WTC11 (cell line): ENCODE results near the gene GABARAPL1.

Experiments used
- ATF3 ChIP-seq: sonication (generic); formaldehyde crosslinking; conservative IDR thresholded peaks from 2 replicates; pipeline ENCODE4 v1.8.1; 2022; ENCODE audit warnings: mild to moderate bottlenecking, missing genetic modification reagents
- ATF6 ChIP-seq: sonication (generic); formaldehyde crosslinking; IDR thresholded peaks from 2 replicates; pipeline ENCODE4 v1.8.1; 2023; ENCODE audit warnings: mild to moderate bottlenecking, missing genetic modification reagents
- CBFB ChIP-seq: sonication (generic); formaldehyde crosslinking; IDR thresholded peaks from 2 replicates; pipeline ENCODE4 v1.8.1; 2022; ENCODE audit warnings: mild to moderate bottlenecking, low read depth, missing genetic modification reagents
- CREM ChIP-seq: sonication (generic); formaldehyde crosslinking; IDR thresholded peaks from 2 replicates; pipeline ENCODE4 v1.8.1; 2022; ENCODE audit warnings: mild to moderate bottlenecking, missing genetic modification reagents, moderate library complexity
- CTCF ChIP-seq: fragments of 200-600 bp; IDR thresholded peaks from 2 replicates; pipeline ENCODE4 v1.8.0; 2022; ENCODE audit warnings: antibody characterized with exemption
- ESRRA ChIP-seq: sonication (generic); formaldehyde crosslinking; IDR thresholded peaks from 2 replicates; pipeline ENCODE4 v1.8.1; 2022; ENCODE audit warnings: mild to moderate bottlenecking, missing genetic modification reagents, borderline replicate concordance
- IRF1 ChIP-seq: sonication (generic); formaldehyde crosslinking; IDR thresholded peaks from 2 replicates; pipeline ENCODE4 v1.8.0; 2023; ENCODE audit warnings: missing genetic modification reagents
- NR1H2 ChIP-seq: sonication (generic); formaldehyde crosslinking; IDR thresholded peaks from 2 replicates; pipeline ENCODE4 v1.9.0; 2021; ENCODE audit warnings: mild to moderate bottlenecking, moderate library complexity, missing genetic modification reagents
- NR2C2 ChIP-seq: sonication (generic); formaldehyde crosslinking; IDR thresholded peaks from 2 replicates; pipeline ENCODE4 v1.8.0; 2022; ENCODE audit warnings: mild to moderate bottlenecking, missing genetic modification reagents
- RORB ChIP-seq: fragments of 250-450 bp; sonication (Bioruptor Pico); IDR thresholded peaks from 2 replicates; pipeline ENCODE4 v1.9.0; 2021; ENCODE audit warnings: mild to moderate bottlenecking
- SMAD3 ChIP-seq: sonication (generic); formaldehyde crosslinking; IDR thresholded peaks from 2 replicates; pipeline ENCODE4 v1.8.0; 2022; ENCODE audit warnings: missing genetic modification reagents, mild to moderate bottlenecking, borderline replicate concordance
- TEAD1 ChIP-seq: sonication (generic); formaldehyde crosslinking; IDR thresholded peaks from 2 replicates; pipeline ENCODE4 v1.8.0; 2022; ENCODE audit warnings: mild to moderate bottlenecking, missing genetic modification reagents
- USF2 ChIP-seq: sonication (generic); formaldehyde crosslinking; IDR thresholded peaks from 2 replicates; pipeline ENCODE4 v1.8.1; 2023; ENCODE audit warnings: mild to moderate bottlenecking, missing genetic modification reagents, moderate library complexity
- ZNF317 ChIP-seq: sonication (generic); formaldehyde crosslinking; IDR thresholded peaks from 2 replicates; pipeline ENCODE4 v1.8.1; 2023; ENCODE audit warnings: low read depth, mild to moderate bottlenecking, moderate library complexity, missing genetic modification reagents, borderline replicate concordance

- TF ChIP-seq SMAD3 (CRISPR knock-in tag) (no peak), CTCF (no peak), TEAD1 (no peak), ATF3 (CRISPR knock-in tag) (no peak), CREM (CRISPR knock-in tag) (no peak), ZNF317 (no peak), USF2 (CRISPR knock-in tag) (no peak), ATF6 (CRISPR knock-in tag) (no peak), IRF1 (CRISPR knock-in tag) (no peak), ESRRA (CRISPR knock-in tag) (no peak), NR2C2 (no peak), NR1H2 (CRISPR knock-in tag) (no peak), RORB (CRISPR knock-in tag) (no peak), CBFB (no peak)
Measured at GRCh38 chr12:10221846-10222245, 9.2 kb downstream of the GABARAPL1 start.
